ENCODE data around the gene AKAP7.

AKAP7 gene

DNA sequence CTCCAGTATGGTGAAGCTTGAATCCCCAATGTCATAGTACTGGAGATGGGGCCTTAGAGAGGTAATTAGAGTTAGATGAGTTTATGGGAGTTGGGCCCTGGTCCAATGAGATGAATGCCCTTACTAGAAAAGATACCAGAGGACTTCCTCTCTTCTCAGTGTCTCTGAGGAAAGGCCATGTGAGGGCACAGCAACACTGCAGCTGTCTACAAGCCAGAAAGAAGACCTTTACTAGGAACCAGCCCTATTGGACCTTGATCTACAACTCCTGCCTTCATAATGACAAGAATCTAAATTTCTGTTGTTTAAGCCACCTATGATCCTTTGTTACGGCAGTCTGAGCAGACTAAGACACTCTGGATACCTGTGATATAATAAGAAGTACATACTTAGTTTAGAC, 31.4 kb upstream of the AKAP7 start:
- Histone ChIP-seq H3K4me2 (ENCODE audit: low read depth, low read length) (no peak overlapping the region), H4K20me1 (ENCODE audit: insufficient read depth, low read length) (no peaks in the 10 kb centered on the region), H3K9me2 (replicated peaks; ENCODE audit: insufficient read depth, low read length) (no peaks in the 10 kb centered on the region), H3K9ac (ENCODE audit: low read length) (no peak overlapping the region), H3K27ac (ENCODE audit: low read length) (no peak overlapping the region), H3K36me3 (replicated peaks; ENCODE audit: insufficient read depth, low read length) (no peaks in the 10 kb centered on the region), H3F3A (ENCODE audit: insufficient read depth, low read length) (no peaks in the 10 kb centered on the region), H2AFZ (ENCODE audit: low read length) (no peak overlapping the region), H3K9me3 (replicated peaks; ENCODE audit: insufficient read depth, low read length) (no peaks in the 10 kb centered on the region), H3K79me2 (ENCODE audit: low read length) (no peaks in the 10 kb centered on the region), H3K4me3 (ENCODE audit: low read length) (no peak overlapping the region), H3K27me3 (replicated peaks; ENCODE audit: insufficient read depth, low read length) (no peaks in the 10 kb centered on the region), H3K4me1 (ENCODE audit: low read length) (no peaks in the 10 kb centered on the region)
- TF ChIP-seq EZH2phosphoT487 (IDR thresholded peaks at IDR 0.05; ENCODE audit: low read length) (no peak), EZH2 (optimal IDR thresholded peaks at IDR 0.05; ENCODE audit: low read depth, low read length) (no peak)
- DNase-seq: no peak

DNA sequence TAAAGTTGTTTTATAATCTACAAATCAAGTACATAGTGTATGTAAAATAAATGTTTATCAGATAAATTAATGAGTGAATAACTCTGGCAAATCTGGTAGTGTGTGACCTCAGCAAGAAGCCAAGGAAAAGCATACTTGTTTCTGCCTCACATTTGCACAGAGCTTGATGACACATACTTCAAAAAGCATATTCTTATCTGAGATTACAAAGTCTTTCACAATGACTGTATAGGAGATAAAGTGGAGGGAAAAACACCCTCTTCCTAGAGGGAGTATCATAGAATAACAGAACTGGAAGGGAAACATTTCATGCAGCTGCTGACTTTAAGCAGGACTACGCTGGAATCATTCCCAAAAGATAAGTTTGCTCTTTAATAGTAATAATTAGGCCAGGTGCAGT, 28.1 kb upstream of the AKAP7 start:
- Histone ChIP-seq H3K9me3 (replicated peaks; ENCODE audit: insufficient read depth, low read length) (no peaks in the 10 kb centered on the region), H3F3A (ENCODE audit: insufficient read depth, low read length) (no peaks in the 10 kb centered on the region), H3K9me2 (replicated peaks; ENCODE audit: insufficient read depth, low read length) (no peaks in the 10 kb centered on the region), H2AFZ (ENCODE audit: low read length) (no peak overlapping the region), H3K27ac (ENCODE audit: low read length) (no peak overlapping the region), H3K9ac (ENCODE audit: low read length) (no peak overlapping the region), H3K27me3 (replicated peaks; ENCODE audit: insufficient read depth, low read length) (no peaks in the 10 kb centered on the region), H4K20me1 (ENCODE audit: insufficient read depth, low read length) (no peaks in the 10 kb centered on the region), H3K4me1 (ENCODE audit: low read length) (no peaks in the 10 kb centered on the region), H3K36me3 (replicated peaks; ENCODE audit: insufficient read depth, low read length) (no peaks in the 10 kb centered on the region), H3K79me2 (ENCODE audit: low read length) (no peaks in the 10 kb centered on the region), H3K4me2 (ENCODE audit: low read depth, low read length) (no peak overlapping the region), H3K4me3 (ENCODE audit: low read length) (no peak overlapping the region)
- no peak for DNase-seq
- TF ChIP-seq, protein P1, sequence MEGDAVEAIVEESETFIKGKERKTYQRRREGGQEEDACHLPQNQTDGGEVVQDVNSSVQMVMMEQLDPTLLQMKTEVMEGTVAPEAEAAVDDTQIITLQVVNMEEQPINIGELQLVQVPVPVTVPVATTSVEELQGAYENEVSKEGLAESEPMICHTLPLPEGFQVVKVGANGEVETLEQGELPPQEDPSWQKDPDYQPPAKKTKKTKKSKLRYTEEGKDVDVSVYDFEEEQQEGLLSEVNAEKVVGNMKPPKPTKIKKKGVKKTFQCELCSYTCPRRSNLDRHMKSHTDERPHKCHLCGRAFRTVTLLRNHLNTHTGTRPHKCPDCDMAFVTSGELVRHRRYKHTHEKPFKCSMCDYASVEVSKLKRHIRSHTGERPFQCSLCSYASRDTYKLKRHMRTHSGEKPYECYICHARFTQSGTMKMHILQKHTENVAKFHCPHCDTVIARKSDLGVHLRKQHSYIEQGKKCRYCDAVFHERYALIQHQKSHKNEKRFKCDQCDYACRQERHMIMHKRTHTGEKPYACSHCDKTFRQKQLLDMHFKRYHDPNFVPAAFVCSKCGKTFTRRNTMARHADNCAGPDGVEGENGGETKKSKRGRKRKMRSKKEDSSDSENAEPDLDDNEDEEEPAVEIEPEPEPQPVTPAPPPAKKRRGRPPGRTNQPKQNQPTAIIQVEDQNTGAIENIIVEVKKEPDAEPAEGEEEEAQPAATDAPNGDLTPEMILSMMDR (IDR thresholded peaks at IDR 0.05; ENCODE audit: low read length): no peak
- no peak for TF ChIP-seq EZH2 (optimal IDR thresholded peaks at IDR 0.05; ENCODE audit: low read depth, low read length)
- TF ChIP-seq EZH2phosphoT487 (IDR thresholded peaks at IDR 0.05; ENCODE audit: low read length): no peak

DNA sequence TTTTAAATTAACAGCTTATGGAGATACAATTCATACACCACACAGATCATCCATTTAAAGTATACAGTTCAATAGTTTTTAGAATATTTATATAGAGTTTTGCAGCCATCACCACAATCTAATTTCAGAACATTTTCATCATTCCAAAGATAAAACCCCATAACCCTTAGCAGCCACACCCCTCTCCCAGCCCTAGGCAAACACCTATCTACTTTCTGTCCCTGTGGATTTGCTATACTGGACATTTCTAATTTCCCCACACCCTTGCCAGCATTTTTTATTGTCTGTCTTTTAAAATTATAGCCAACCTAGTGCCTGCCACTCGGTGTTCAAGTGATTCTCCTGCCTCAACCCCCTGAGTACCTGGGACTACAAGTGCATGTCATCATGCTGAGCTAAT, 23.0 kb upstream of the AKAP7 start:
- no peak overlapping the region for H2AFZ ChIP-seq (ENCODE audit: low read length)
- H3K27me3 ChIP-seq (replicated peaks; ENCODE audit: insufficient read depth, low read length): no peaks in the 10 kb centered on the region
- H3K4me1 ChIP-seq (ENCODE audit: low read length): no peaks in the 10 kb centered on the region
- no peaks in the 10 kb centered on the region for H3K9me2 ChIP-seq (replicated peaks; ENCODE audit: insufficient read depth, low read length)
- no peaks in the 10 kb centered on the region for H3K79me2 ChIP-seq (ENCODE audit: low read length)
- H3F3A ChIP-seq (ENCODE audit: insufficient read depth, low read length): no peaks in the 10 kb centered on the region
- H3K4me3 ChIP-seq (ENCODE audit: low read length): no peak overlapping the region
- no peaks in the 10 kb centered on the region for H3K36me3 ChIP-seq (replicated peaks; ENCODE audit: insufficient read depth, low read length)
- DNase-seq: no peak
- H3K4me2 ChIP-seq (ENCODE audit: low read depth, low read length): no peak overlapping the region
- H3K27ac ChIP-seq (ENCODE audit: low read length): no peak overlapping the region
- no peak overlapping the region for H3K9ac ChIP-seq (ENCODE audit: low read length)
- H3K9me3 ChIP-seq (replicated peaks; ENCODE audit: insufficient read depth, low read length): no peaks in the 10 kb centered on the region
- H4K20me1 ChIP-seq (ENCODE audit: insufficient read depth, low read length): no peaks in the 10 kb centered on the region
- TF ChIP-seq, protein P1 (IDR thresholded peaks at IDR 0.05; ENCODE audit: low read length): no peak
- TF ChIP-seq EZH2 (optimal IDR thresholded peaks at IDR 0.05; ENCODE audit: low read depth, low read length) (no peak), EZH2phosphoT487 (IDR thresholded peaks at IDR 0.05; ENCODE audit: low read length) (no peak)

DNA sequence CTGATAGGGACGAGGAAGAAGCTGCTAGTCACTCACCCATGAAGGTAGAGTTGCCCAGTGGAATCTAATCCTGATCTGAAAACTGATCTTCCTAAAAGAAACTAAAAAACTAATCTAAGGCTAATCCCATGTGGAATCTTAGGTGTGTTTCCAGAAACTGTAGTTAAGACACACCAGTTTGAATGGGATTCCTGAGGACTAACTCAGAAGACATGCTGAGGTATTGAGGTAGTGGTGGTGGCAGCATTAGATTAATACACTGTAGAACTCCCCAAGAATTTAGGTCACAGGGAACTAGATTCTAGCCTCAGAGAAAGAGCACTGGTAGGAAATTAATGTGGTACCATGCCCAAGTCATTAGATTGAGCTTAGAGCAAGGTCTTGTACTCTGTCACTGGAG, 19.6 kb upstream of the AKAP7 start:
- no peak for DNase-seq
- H3K4me3 ChIP-seq (ENCODE audit: low read length): no peak overlapping the region
- H4K20me1 ChIP-seq (ENCODE audit: insufficient read depth, low read length): no peaks in the 10 kb centered on the region
- no peaks in the 10 kb centered on the region for H3K36me3 ChIP-seq (replicated peaks; ENCODE audit: insufficient read depth, low read length)
- no peaks in the 10 kb centered on the region for H3K4me1 ChIP-seq (ENCODE audit: low read length)
- no peak overlapping the region for H2AFZ ChIP-seq (ENCODE audit: low read length)
- no peak for TF ChIP-seq EZH2phosphoT487 (IDR thresholded peaks at IDR 0.05; ENCODE audit: low read length)
- TF ChIP-seq, protein P1 (IDR thresholded peaks at IDR 0.05; ENCODE audit: low read length): no peak
- no peak for TF ChIP-seq EZH2 (optimal IDR thresholded peaks at IDR 0.05; ENCODE audit: low read depth, low read length)
- no peaks in the 10 kb centered on the region for H3K9me3 ChIP-seq (replicated peaks; ENCODE audit: insufficient read depth, low read length)
- H3K27ac ChIP-seq (ENCODE audit: low read length): no peak overlapping the region
- no peak overlapping the region for H3K4me2 ChIP-seq (ENCODE audit: low read depth, low read length)
- H3K79me2 ChIP-seq (ENCODE audit: low read length): no peaks in the 10 kb centered on the region
- no peaks in the 10 kb centered on the region for H3K9me2 ChIP-seq (replicated peaks; ENCODE audit: insufficient read depth, low read length)
- H3K27me3 ChIP-seq (replicated peaks; ENCODE audit: insufficient read depth, low read length): no peaks in the 10 kb centered on the region
- no peaks in the 10 kb centered on the region for H3F3A ChIP-seq (ENCODE audit: insufficient read depth, low read length)
- no peak overlapping the region for H3K9ac ChIP-seq (ENCODE audit: low read length)

Measured in MM.1S (cell line).